H7 (cell line): ENCODE data around the gene RHBDD2. TPM values are rescaled to one million over a fixed set of nuclear protein-coding genes. Genes with fewer than 3 reads are reported as not detected.
"Not testable (repeated sequence)": the region's sequence is repeated elsewhere in the genome, so short reads cannot be mapped to it uniquely, and the experiment has no call there.

Experiments used
- DNase-seq: peaks from one replicate; pipeline ENCODE4 v3.0.0; 2012
- H3K27me3 ChIP-seq: 2 replicates; pipeline ENCODE4 v1.6.0; 2011; ENCODE audit warnings: mild to moderate bottlenecking, low read length; ENCODE audit not compliant: control insufficient read depth, insufficient read depth
- H3K36me3 ChIP-seq: replicated peaks from 2 replicates; pipeline ENCODE4 v1.5.1; 2011; ENCODE audit warnings: low read length; ENCODE audit not compliant: control insufficient read depth, insufficient read depth
- H3K4me3 ChIP-seq: 2 replicates; pipeline ENCODE4 v1.5.1; 2011; ENCODE audit warnings: low read depth, mild to moderate bottlenecking, control low read depth, low read length, moderate library complexity; ENCODE audit not compliant: insufficient read depth
- total RNA-seq: library from RNA; depleted of rRNA; stranded (reverse); fragments of >200 nt; shearing (Covaris generic); gene quantifications from 2 replicates; pipeline ENCODE4 v1.2.3, GENCODE V29; 2014

Gene RHBDD2
- total RNA-seq, 1 experiment from 2014 or later = 28.1 TPM

DNA sequence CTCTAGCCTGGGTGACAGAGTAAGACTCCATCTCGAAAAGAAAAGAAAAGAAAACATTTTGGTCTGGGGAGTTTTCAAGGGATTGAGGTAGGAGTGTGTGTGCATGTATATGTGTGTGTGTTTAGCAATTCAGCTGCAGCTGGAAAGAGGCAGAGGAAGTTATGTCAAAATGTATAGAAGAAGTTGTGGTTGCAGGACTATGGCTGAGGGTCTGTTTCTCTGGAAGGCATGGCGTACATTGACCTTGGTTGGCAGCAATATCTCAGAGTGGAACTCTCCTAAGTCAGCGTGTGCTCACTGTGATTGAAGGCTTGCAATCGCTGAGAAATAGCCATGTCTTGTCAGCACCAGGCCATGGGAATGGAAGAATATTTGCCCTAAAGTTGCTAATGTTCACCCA, 28.6 kb upstream of the RHBDD2 start:
- Histone ChIP-seq H3K36me3 (no peaks in the 10 kb centered on the region), H3K4me3 (no peak overlapping the region), H3K27me3 (no peaks in the 10 kb centered on the region)
- DNase-seq = no peak

DNA sequence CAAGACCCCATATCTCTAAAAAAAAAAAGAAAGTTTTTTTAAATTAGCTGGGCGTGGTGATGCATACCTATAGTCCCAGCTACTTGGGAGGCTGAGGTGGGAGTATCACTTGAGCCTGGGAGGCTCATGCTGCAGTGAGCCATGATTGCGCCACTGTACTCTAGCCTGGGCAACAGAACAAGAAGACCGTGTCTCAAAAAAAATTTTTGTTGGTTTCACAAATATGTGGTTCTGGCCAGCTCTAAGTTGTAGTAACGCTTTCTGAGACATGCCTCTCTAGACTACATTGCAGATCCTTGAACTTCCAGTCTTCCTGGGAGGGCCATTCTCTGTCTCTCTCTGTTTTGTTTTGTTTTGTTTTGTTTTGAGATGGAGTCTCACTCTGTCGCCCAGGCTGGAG, 24.6 kb upstream of the RHBDD2 start:
- Histone ChIP-seq H3K27me3 (no peaks in the 10 kb centered on the region), H3K4me3 (no peak overlapping the region), H3K36me3 (no peaks in the 10 kb centered on the region)
- no peak for DNase-seq

DNA sequence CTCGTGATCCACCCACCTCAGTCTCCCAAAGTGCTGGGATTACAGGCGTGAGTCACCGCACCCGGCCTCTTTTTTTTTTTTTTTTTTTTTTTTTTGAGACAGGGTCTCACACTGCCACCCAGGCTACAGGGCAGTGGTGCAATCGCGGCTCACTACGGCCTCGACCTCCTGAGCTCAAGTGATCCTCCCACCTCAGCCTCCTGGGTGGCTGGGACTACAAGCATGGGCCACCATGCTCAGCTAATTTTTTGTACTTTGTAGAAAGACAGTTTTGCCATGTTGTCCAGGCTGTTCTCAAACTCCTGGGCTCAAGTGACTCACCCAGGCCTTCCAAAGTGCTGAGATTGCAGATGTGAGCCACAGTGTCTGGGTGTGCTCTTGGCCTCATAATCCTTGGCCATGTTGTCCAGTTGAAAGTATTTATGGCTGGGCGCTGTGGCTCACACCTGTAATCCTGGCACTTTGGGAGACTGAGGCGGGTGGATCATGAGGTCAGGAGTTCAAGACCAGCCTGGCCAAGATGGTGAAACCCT, 24.0 kb upstream of the RHBDD2 start:
- H3K27me3 ChIP-seq, H3K4me3 ChIP-seq, DNase-seq, H3K36me3 ChIP-seq: not testable (repeated sequence)

DNA sequence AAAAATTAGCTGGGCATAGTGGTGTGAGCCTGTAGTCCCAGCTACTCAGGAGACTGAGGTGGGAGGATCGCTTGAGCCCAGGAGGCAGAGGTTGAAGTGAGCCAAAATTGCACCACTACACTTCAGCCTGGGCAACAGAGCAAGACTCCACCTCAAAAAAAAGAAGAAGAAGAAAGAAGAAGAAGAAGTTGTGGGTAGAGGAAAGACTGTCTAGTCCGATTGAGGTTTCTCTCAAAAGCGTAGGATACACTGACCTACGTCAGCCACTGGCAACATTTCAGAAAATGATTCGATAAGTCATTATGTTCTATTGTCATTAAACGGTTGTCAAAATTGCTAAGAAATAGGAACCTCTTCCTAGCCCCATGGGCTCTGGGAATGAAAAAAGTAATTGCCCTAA, 22.3 kb upstream of the RHBDD2 start:
- no peaks in the 10 kb centered on the region for H3K27me3 ChIP-seq
- no peak overlapping the region for H3K4me3 ChIP-seq
- H3K36me3 ChIP-seq = no peaks in the 10 kb centered on the region
- no peak for DNase-seq

DNA sequence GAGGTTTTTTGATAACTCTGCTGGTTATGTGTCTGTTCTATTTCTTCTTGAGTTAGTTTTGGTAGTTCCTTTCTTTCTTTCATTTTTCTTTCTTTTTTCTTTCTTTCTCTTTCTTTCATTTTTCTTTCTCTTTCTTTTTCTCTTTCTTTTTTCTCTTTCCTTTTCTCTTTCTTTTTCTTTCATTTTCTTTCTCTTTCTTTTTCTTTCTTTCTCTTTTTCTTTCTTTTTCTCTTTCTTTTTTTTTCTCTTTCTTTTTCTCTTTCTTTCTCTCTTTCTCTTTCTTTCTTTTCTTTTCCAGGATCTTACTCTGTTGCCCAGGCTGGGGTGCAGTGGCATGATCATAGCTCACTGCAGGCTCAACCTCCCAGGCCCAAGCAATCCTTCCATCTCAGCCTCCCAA, 20.4 kb upstream of the RHBDD2 start:
- no peak overlapping the region for H3K4me3 ChIP-seq
- DNase-seq = no peak
- H3K27me3 ChIP-seq = no peaks in the 10 kb centered on the region
- no peaks in the 10 kb centered on the region for H3K36me3 ChIP-seq

DNA sequence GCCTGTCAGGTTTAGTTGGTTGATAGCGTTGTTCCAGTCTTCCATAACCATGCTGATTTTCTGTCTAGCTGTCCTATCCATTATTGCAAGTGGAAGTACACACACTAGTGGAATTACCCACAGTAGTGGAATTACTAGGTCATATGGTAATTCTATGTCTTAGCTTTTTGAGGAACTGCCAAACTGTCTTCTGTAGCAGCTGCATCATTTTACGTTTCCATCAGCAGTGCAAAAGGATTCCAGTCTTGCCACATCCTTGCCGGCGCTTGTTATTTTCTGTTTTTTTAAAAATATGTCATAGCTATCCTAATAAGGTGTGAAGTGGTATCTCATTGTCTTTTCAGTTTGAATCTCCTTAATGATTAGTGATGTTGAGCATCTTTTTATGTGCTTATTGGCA, 17.2 kb upstream of the RHBDD2 start:
- Histone ChIP-seq H3K27me3 (no peaks in the 10 kb centered on the region), H3K4me3 (no peak overlapping the region), H3K36me3 (no peaks in the 10 kb centered on the region)
- no peak for DNase-seq

DNA sequence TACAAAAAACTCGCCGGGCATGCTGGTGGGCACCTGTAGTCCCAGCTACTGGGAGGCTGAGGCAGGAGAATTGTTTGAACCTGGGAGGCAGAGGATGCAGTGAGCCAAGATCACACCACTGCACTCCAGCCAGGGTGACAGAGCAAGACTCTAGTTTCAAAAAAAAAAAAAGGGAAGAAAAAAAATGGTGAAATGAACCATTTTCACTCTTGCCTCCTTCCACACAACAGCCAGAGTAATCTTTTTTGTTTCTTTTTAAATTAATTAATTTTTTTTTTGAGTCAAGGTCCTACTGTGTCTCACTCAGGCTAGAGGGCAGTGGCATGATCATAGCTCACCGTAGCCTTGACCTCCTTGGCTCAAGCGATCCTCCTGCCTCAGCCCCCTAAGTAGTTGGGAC, 14.6 kb upstream of the RHBDD2 start:
- H3K27me3 ChIP-seq, DNase-seq, H3K4me3 ChIP-seq, H3K36me3 ChIP-seq: not testable (repeated sequence)

DNA sequence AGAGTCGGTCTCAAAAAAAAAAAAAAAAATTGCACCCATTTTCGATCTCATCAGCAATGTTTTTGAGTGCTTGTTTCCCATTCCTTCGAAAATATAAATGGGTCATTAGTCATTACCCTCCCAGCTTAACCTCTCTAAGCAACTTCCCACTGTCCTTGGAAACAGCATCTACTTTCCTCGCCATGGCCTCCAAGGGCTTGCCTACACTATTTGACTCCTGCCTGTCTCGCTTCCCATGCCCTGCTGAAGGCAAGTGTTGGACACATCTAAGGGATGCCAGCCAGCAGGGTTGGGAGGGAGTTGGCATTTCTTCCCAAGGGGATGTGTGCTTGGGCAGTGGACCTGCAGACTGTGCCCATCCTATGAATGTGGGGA, 12.7 kb upstream of the RHBDD2 start:
- Histone ChIP-seq H3K27me3 (no peaks in the 10 kb centered on the region), H3K4me3 (no peak overlapping the region), H3K36me3 (no peaks in the 10 kb centered on the region)
- no peak for DNase-seq

DNA sequence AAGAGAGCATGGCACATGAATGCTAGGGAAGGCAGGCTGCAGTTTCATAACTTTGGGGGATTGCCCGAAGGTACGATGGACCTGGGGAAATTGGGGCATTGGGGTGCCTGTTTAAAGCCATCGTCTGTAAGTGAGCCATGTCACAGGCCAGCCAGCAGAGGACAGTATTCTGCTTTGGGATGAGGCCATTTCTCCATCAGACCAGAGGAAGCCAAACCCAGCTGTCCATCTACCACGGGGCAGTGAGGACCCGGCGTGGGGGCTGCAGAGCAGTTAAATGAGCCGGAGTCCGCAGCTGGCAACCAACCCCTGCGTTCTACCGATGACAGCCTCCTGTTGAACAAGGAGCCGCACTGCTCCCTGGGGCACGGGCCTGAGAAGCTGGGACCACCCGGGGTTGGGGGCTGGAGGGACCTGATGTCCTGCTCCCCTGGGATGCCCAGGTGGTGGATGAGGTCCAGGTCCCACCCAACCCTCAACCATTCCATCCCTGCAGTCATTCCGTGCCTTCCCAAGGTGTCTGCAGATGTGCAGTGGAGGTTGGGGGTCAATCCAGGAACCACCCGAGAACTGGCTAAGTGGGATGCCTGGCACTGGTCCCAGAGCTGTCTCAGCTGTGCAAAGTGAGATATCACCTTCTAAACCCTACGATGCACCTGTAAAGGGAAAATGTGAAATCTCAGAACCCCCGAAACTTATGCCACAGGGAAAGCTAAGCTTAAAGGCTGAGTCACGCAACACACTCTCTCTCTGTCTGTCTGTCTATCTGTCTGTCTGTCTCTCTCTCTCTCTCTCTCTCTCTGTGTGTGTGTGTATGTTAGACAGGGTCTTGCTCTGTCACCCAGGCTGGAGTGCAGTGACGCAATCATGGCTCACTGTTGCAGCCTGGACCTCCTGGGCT, 12.1 kb upstream of the RHBDD2 start:
- Histone ChIP-seq H3K4me3 (no peak overlapping the region), H3K36me3 (no peaks in the 10 kb centered on the region), H3K27me3 (no peaks in the 10 kb centered on the region)
- peak; percentile 89 for DNase-seq

DNA sequence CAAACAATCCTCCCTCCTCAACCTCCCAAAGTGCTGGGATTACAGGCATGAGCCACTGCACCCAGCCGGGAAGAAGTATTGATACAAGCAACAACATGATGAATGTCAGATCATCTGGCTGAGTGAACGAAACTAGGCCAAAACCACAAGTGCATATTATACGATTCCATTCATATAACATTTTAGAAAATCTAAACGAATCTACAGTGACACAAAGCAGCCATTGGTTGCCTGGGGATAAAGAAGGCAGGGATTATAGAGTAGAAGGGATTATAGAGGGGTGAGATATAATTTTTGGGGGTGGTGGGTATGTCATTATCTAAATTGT, 11.5 kb upstream of the RHBDD2 start:
- Histone ChIP-seq H3K4me3 (no peak overlapping the region), H3K36me3 (no peaks in the 10 kb centered on the region)
- no peak for DNase-seq

DNA sequence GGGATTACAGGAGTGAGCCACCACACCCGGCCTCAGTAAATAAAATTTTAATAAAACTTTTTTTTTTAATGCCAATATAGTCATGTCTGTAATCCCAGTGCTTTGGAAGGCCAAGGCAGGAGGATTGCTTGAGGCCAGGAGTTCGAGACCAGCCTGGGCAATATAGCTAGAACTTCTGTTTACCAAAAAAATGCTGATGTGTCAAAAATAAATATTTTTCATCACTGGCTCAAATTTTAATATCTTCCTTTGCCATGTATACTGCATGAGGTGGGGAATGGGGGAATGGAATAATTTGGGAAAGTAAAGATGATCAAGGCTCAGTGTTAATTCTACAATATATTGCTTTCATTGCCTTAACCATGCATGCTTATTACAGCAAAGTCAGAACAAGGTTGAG, 10.7 kb upstream of the RHBDD2 start:
- Histone ChIP-seq H3K4me3 (no peak overlapping the region), H3K27me3 (no peaks in the 10 kb centered on the region), H3K36me3 (no peaks in the 10 kb centered on the region)
- DNase-seq = no peak

More for the DNA sequence above, 11.5 kb upstream of the RHBDD2 start:
- H3K27me3 ChIP-seq = no peaks in the 10 kb centered on the region

DNA sequence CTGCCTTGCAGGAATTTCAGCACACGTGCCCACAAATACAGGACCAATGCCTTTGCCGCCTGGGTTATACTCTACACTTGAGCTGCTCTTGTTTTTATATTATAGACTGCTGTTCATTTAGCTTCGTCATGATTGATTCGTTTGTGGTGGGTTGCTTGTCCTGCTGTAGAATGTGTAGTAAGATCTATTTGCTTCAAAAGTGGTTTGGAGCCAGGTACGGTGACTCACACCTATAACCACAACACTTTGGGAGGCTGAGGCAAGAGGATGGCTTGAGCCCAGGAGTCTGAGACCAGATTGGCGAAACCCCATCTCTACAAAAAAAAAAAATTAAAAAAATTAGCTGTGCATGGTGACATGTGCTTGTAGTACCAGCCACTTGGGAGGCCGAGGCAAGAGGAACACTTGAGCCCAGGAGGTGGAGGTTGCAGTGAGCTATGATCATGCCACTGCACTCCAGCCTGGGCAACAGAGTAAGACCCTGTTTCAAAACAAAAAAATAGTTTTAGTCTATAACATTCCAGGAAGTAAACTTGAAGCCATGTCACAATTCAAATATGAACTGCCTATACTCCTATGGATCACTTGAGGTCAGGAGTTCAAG, 9.0 kb upstream of the RHBDD2 start:
- no peak for DNase-seq
- Histone ChIP-seq H3K27me3 (no peaks in the 10 kb centered on the region), H3K4me3 (no peak overlapping the region), H3K36me3 (no peaks in the 10 kb centered on the region)

DNA sequence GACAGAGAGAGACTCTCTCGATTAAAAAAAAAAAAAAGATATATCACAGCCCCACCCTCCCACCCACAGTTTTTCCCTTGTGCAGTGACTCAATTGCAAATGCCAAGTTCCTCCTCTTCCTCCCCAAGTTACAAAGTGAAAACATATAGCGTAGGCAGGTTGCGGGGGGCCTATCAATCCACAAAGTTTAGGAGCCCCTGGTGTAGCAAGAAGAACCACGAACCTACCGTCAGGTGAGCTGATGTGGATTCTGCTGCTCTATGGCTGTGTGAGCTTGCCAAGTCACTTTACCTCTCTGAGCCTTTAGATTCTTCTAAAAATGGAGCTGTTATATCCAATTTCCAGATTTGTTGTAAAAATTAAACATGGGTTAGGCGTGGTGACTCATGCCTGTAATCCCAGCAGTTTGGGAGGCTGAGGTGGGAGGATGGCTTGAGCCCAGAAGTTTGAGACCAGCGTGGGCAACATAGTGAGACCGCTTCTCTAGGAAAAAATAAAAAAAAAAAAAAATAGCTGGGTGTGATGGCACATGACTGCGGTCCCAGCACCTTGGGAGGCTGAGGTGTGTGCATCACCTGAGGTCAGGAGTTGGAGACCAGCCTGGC, 8.2 kb upstream of the RHBDD2 start:
- no peaks in the 10 kb centered on the region for H3K36me3 ChIP-seq
- H3K27me3 ChIP-seq = no peaks in the 10 kb centered on the region
- H3K4me3 ChIP-seq = no peak overlapping the region
- DNase-seq = no peak

DNA sequence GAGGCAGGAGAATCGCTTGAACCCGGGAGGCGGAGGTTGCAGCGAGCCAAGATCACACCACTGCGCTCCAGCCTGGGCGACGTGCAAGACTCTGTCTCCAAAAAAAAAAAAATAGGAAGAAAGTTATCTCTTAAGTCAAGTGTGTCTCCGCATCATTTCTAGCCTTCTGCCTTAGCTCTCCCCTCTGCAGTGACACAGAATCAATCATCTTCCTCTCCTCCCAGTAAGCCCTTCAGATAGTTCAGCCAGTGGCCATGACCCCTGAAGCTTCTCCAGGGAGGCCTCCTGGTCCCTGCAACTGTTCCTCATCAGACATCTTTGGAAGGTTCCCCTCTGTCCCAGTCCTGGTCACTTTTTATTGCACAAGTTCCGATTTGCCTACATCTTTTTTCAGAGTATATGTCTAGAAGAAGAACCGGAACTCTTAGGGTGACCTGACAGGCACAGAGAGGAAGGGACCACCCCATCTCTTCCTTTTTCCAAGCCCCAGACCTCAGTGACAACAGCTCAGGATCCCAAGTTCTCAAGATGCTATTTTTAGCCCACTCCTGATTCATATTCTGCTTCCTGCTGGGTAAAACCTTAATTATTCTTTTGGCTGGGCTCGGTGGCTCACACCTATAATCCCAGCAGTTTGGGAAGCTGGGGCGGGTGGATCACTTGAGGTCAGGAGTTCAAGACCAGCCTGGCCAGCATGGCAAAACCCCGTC, 6.6 kb upstream of the RHBDD2 start:
- no peaks in the 10 kb centered on the region for H3K36me3 ChIP-seq
- H3K4me3 ChIP-seq = no peak overlapping the region
- no peak for DNase-seq
- H3K27me3 ChIP-seq = no peaks in the 10 kb centered on the region
